H1 (cell line): ENCODE data around the gene PCDH9. TPM values are rescaled to one million over a fixed set of nuclear protein-coding genes. Genes with fewer than 3 reads are reported as not detected.

Source experiments
- CTCF ChIA-PET: fragments of 300-600 bp; sonication (Branson Sonifier 250); formaldehyde crosslinking; loops from one replicate; lab custom pipeline; 2021; ENCODE audit not compliant: partially characterized antibody; lab: Charles Lee
- POLR2A ChIA-PET: fragments of 300-600 bp; sonication (Branson Sonifier 250); formaldehyde crosslinking; loops from one replicate; lab custom pipeline; 2021; ENCODE audit warnings: inconsistent platforms; ENCODE audit not compliant: partially characterized antibody; lab: Charles Lee
- DNase-seq, 2 experiments: peaks; one replicate each; pipeline versions ENCODE4 v3.0.0 to v3.0.0-alpha.2; 2010 to 2022; ENCODE audit warnings: low spot score in 2 of 2, low read depth in 1 of 2, mixed read lengths in 1 of 2
- FAIRE-seq: peaks from 2 replicates; lab custom pipeline; 2011; peaks lifted over from hg19 to GRCh38; lab: Jason Lieb, UNC
- H2AFZ ChIP-seq: 2 replicates; pipeline ENCODE4 v1.8.1; 2012; ENCODE audit warnings: low read length, inconsistent platforms
- H2AK5ac ChIP-seq: 2 replicates; pipeline ENCODE4 v1.6.1; 2013; ENCODE audit warnings: low read depth, low read length
- H2BK120ac ChIP-seq: replicated peaks from 2 replicates; pipeline ENCODE3; 2013; ENCODE audit warnings: low read depth, low read length, inconsistent platforms
- H2BK12ac ChIP-seq: 2 replicates; pipeline ENCODE4 v1.6.1; 2013; ENCODE audit warnings: low read depth, low read length
- H2BK15ac ChIP-seq: 2 replicates; pipeline ENCODE4 v1.6.1; 2013; ENCODE audit warnings: low read length
- H2BK20ac ChIP-seq: 2 replicates; pipeline ENCODE4 v1.6.1; 2013; ENCODE audit warnings: low read length
- H2BK5ac ChIP-seq: 2 replicates; pipeline ENCODE4 v1.6.1; 2013; ENCODE audit warnings: low read depth, low read length
- H3K14ac ChIP-seq: 2 replicates; pipeline ENCODE4 v1.6.1; 2013; ENCODE audit warnings: inconsistent platforms; ENCODE audit not compliant: insufficient read length
- H3K18ac ChIP-seq: 2 replicates; pipeline ENCODE4 v1.6.1; 2013; ENCODE audit warnings: low read length; ENCODE audit errors: extremely low read depth
- H3K23ac ChIP-seq: 2 replicates; pipeline ENCODE4 v1.6.1; 2013; ENCODE audit warnings: inconsistent platforms; ENCODE audit not compliant: insufficient read length
- H3K23me2 ChIP-seq: 2 replicates; pipeline ENCODE4 v1.6.1; 2013; ENCODE audit warnings: low read depth, low read length
- H3K27ac ChIP-seq: 2 replicates; pipeline ENCODE4 v1.6.1; 2011; ENCODE audit warnings: low read depth, low read length, inconsistent platforms
- H3K27me3 ChIP-seq, 4 experiments: replicated peaks in 1 of 4; 1 replicate in 1 of 4; 2 replicates in 3 of 4; pipeline versions ENCODE4 v1.6.1 to v1.8.1; 2011 to 2013; ENCODE audit warnings: low read length in 3 of 4, mild to moderate bottlenecking in 3 of 4, inconsistent platforms in 2 of 4, mixed read lengths in 2 of 4, moderate library complexity in 1 of 4; ENCODE audit not compliant: control insufficient read depth in 3 of 4, insufficient read depth in 3 of 4; ENCODE audit errors: extremely low read depth in 1 of 4
- H3K36me3 ChIP-seq, 4 experiments: 2 replicates each; pipeline versions ENCODE4 v1.6.1 to v1.8.1; 2011 to 2013; ENCODE audit warnings: mild to moderate bottlenecking in 4 of 4, low read length in 3 of 4, moderate library complexity in 2 of 4, control low read depth in 1 of 4, inconsistent platforms in 1 of 4; ENCODE audit not compliant: insufficient read depth in 4 of 4, control insufficient read depth in 2 of 4
- H3K4ac ChIP-seq: replicated peaks from 2 replicates; pipeline ENCODE3; 2013; ENCODE audit warnings: low read length, low read depth, mixed read lengths, inconsistent platforms; ENCODE audit not compliant: insufficient read length
- H3K4me1 ChIP-seq, 4 experiments: replicated peaks in 1 of 4; 1 replicate in 1 of 4; 2 replicates in 3 of 4; pipeline versions ENCODE4 v1.6.1 to v1.8.1; 2011 to 2013; ENCODE audit warnings: low read length in 3 of 4, inconsistent platforms in 2 of 4, mixed read lengths in 1 of 4; ENCODE audit not compliant: insufficient read depth in 4 of 4, control insufficient read depth in 3 of 4
- H3K4me2 ChIP-seq, 2 experiments: 2 replicates each; pipeline versions ENCODE4 v1.6.1 to v1.8.1; 2011 to 2013; ENCODE audit warnings: low read depth in 2 of 2, low read length in 2 of 2, control low read depth in 1 of 2, inconsistent platforms in 1 of 2, mild to moderate bottlenecking in 1 of 2; ENCODE audit not compliant: insufficient read depth in 1 of 2
- H3K4me3 ChIP-seq, 4 experiments: fragments of 200-600, 300-600 bp in 1 of 4; sonication (generic), shearing (Covaris generic), sonication (Bioruptor Twin) in 1 of 4; 2 replicates each; pipeline versions ENCODE4 v1.5.1 to v1.8.1; 2011 to 2016; ENCODE audit warnings: low read length in 4 of 4, low read depth in 3 of 4, control low read depth in 2 of 4, inconsistent platforms in 2 of 4, mild to moderate bottlenecking in 2 of 4, mixed read lengths in 1 of 4, moderate library complexity in 1 of 4; ENCODE audit not compliant: insufficient read depth in 2 of 4; ENCODE audit errors: extremely low read depth in 1 of 4
- H3K56ac ChIP-seq: replicated peaks from 2 replicates; pipeline ENCODE3; 2013; ENCODE audit warnings: low read depth, mild to moderate bottlenecking, mixed read lengths, low read length, inconsistent platforms; ENCODE audit not compliant: insufficient read length
- H3K79me1 ChIP-seq: 2 replicates; pipeline ENCODE4 v1.6.1; 2013; ENCODE audit warnings: low read depth, low read length, control low read depth
- H3K79me2 ChIP-seq, 2 experiments: 2 replicates each; pipeline versions ENCODE4 v1.6.1 to v1.8.1; 2012 to 2013; ENCODE audit warnings: low read length in 2 of 2, mild to moderate bottlenecking in 2 of 2, inconsistent platforms in 1 of 2; ENCODE audit not compliant: insufficient read depth in 2 of 2, control insufficient read depth in 1 of 2
- H3K9ac ChIP-seq, 4 experiments: replicated peaks in 1 of 4; 1 replicate in 1 of 4; 2 replicates in 3 of 4; pipeline versions ENCODE4 v1.6.1 to v1.8.1; 2011 to 2013; ENCODE audit warnings: low read depth in 3 of 4, low read length in 3 of 4, control low read depth in 2 of 4, mild to moderate bottlenecking in 2 of 4, moderate library complexity in 2 of 4, inconsistent platforms in 1 of 4; ENCODE audit errors: extremely low read depth in 1 of 4
- H3K9me3 ChIP-seq, 2 experiments: 2 replicates each; pipeline versions ENCODE4 v1.6.1 to v1.8.1; 2012 to 2013; ENCODE audit warnings: mild to moderate bottlenecking in 2 of 2, moderate library complexity in 2 of 2, control low read depth in 1 of 2, inconsistent platforms in 1 of 2, low read depth in 1 of 2, low read length in 1 of 2, mixed read lengths in 1 of 2; ENCODE audit not compliant: insufficient read depth in 2 of 2
- H4K20me1 ChIP-seq, 2 experiments: replicated peaks in 1 of 2; 2 replicates each; pipeline versions ENCODE3 to v1.8.1; 2011 to 2013; ENCODE audit warnings: inconsistent platforms in 2 of 2, low read length in 2 of 2, mild to moderate bottlenecking in 1 of 2; ENCODE audit not compliant: insufficient read depth in 2 of 2, control insufficient read depth in 1 of 2
- H4K5ac ChIP-seq: 2 replicates; pipeline ENCODE4 v1.6.1; 2013; ENCODE audit warnings: low read length, low read depth, mixed read lengths, inconsistent platforms; ENCODE audit not compliant: insufficient read length
- H4K8ac ChIP-seq: 2 replicates; pipeline ENCODE4 v1.8.0; 2013; ENCODE audit warnings: mild to moderate bottlenecking, moderate library complexity, low read length, inconsistent platforms; ENCODE audit not compliant: insufficient read depth; ENCODE audit errors: extremely low read depth
- H4K91ac ChIP-seq: replicated peaks from 2 replicates; pipeline ENCODE3; 2013; ENCODE audit warnings: low read length, mixed read lengths, inconsistent platforms; ENCODE audit not compliant: insufficient read length
- CREB1 ChIP-seq: IDR thresholded peaks from 2 replicates; pipeline ENCODE4 v1.6.1; 2012; ENCODE audit warnings: inconsistent platforms
- NANOG ChIP-seq: IDR thresholded peaks from 2 replicates; pipeline ENCODE4 v1.6.1; 2011; ENCODE audit warnings: low read length, low read depth, mild to moderate bottlenecking, inconsistent platforms; ENCODE audit not compliant: insufficient read depth, poor library complexity, severe bottlenecking
- POLR2AphosphoS5 ChIP-seq: IDR thresholded peaks from 2 replicates; pipeline ENCODE4 v1.6.1; 2011; ENCODE audit warnings: low read depth, low read length
- WGBS, 2 experiments: shearing (Covaris generic) in 1 of 2; methylation state at CpG; one replicate each; pipeline versions ENCODE4 v1.1.6 to v1.1.7; 2013 to 2015; ENCODE audit warnings: low lambda C conversion rate in 2 of 2, mixed read lengths in 2 of 2, inconsistent platforms in 1 of 2, low coverage in 1 of 2, missing lambda C conversion rate in 1 of 2; ENCODE audit not compliant: insufficient replicate concordance in 2 of 2, insufficient coverage in 1 of 2, insufficient read length in 1 of 2; ENCODE audit errors: extremely low coverage in 1 of 2, missing lambda C conversion rate in 1 of 2; 5-methylcytosine and 5-hydroxymethylcytosine counted together
- polyA plus RNA-seq, 7 experiments: library from polyadenylated mRNA; depleted of rRNA in 3 of 7; stranded (reverse) in 5 of 7; unstranded in 2 of 7; fragments of >200 nt in 5 of 7; fragments of 200-250 nt in 2 of 7; gene quantifications; 1 replicate in 5 of 7; 2 replicates in 1 of 7; 4 replicates in 1 of 7; pipeline versions ENCODE4 v1.2.1 to v1.2.3, GENCODE V29; 2011 to 2013; ENCODE audit warnings: missing spikeins in 2 of 7, mixed read lengths in 2 of 7
- total RNA-seq: library from RNA; stranded (reverse); fragmentation: NEBNext Ultra II Directional; extraction: Animal tissue kit (Norgen Biotek cat#: 25700); gene quantifications from 2 replicates; pipeline ENCODE4 v1.2.1, GENCODE V29; 2021

The PCDH9 gene
- total and polyA plus RNA-seq, 2 of the 8 experiments (the other 6 are each of a cell fraction or from before 2014, with no cell fraction given): 0.12 to 0.60 TPM

DNA sequence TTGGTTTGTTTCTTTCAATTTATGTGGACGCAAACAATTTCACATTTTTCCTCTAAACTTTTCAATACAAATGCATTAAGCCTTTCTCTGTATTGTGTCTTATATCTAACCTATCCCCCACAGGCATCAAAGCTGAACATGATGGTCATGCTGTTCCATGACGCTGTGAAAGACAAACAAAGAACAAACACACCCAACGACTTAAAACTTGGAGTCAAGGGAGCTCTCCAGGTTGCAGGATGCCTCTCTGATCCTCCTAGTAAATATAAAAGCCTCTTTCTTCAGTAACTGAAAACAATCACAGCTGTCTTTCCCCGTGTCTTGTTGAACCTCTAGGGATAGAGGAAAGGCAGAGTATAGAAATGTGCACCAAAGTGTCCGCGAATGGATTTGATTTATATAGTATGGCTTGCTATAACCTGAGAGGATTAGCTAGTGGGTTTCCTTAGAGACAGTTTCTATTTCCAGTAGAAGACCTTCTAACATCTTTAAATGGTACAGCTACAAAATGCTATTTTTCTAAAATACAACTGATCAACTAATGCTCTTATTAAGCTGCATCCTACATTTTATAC lies 43.1 kb downstream of the PCDH9 start:
- Histone ChIP-seq H3K4ac (no peak overlapping the region), H4K8ac (no peak overlapping the region), H2BK20ac (no peak overlapping the region), H2BK120ac (no peak overlapping the region), H2BK12ac (no peak overlapping the region), H3K9me3 (no peaks in the 10 kb centered on the region), H3K9ac (no peak overlapping the region), H3K79me2 (no peaks in the 10 kb centered on the region), H3K23ac (no peak overlapping the region), H3K36me3 (no peaks in the 10 kb centered on the region), H3K27ac (no peak overlapping the region), H4K20me1 (no peaks in the 10 kb centered on the region), H3K4me1 (no peaks in the 10 kb centered on the region), H3K56ac (no peak overlapping the region), H3K79me1 (no peaks in the 10 kb centered on the region), H4K91ac (no peak overlapping the region), H2AFZ (no peak overlapping the region), H2BK15ac (no peak overlapping the region), H4K5ac (no peak overlapping the region), H3K18ac (no peak overlapping the region), H2AK5ac (no peak overlapping the region), H2BK5ac (no peak overlapping the region), H3K14ac (no peak overlapping the region), H3K4me3 (no peak overlapping the region), H3K27me3 (no peaks in the 10 kb centered on the region), H3K4me2 (no peak overlapping the region), H3K23me2 (no peaks in the 10 kb centered on the region; the same call in 1 of the 2 replicates)
- 61% methylated on average over 6 of the region's 6 CpGs; no CpG with 5 or more reads in 1 of the 2 experiments for WGBS, 2 experiments
- ChIA-PET POLR2A (no interaction called here), CTCF (no interaction called here)
- FAIRE-seq: no peak
- TF ChIP-seq CREB1 (0 out of 2 replicates have a peak, but pooled peaks have one; percentile 24), NANOG (peak; percentile 82), POLR2AphosphoS5 (no peak)
- DNase-seq: no peak
